CD4-positive, alpha-beta T cell treated with Interleukin-21 for 1 hour (primary cell): Measurements from ENCODE around the gene CCDC102A.

Experiments used
- DNase-seq: peaks from one replicate; pipeline ENCODE4 v3.0.0-alpha.2; 2020

CCDC102A gene

GRCh38 chr16:57476546-57477410 is 59.6 kb downstream of the CCDC102A start:
- no peak for DNase-seq

DNA sequence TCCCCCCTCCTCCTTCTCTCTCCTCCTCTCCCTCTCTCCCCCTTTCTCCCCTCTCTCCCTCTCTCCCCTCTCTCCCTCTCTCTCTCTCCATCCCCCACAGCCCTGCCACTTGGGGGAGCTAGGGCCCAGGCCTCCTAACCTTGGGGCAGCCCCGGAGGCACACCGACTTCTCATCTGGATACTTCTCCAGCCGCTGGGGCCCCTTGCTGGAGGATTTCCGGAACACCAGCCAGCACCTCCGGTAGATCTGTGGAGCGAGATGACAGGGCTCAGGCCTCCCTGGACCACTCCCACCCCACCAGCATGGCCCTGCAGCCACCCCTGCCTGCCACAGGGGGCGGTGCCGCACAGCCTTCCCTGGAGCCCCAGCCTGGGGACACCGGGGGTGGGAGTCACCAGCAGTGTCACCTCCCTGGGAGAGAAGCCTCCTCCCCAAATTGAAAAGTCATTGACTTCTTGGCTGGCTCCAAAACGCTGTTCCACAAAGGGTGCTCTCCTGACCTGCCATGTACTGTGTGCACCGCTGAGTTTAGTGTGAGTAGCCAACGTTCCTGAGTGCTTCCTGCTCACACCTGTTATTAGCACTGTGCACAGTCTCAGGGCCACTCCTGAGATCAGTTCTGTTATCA is 60.5 kb downstream of the CCDC102A start:
- peak; percentile 80 for DNase-seq

DNA sequence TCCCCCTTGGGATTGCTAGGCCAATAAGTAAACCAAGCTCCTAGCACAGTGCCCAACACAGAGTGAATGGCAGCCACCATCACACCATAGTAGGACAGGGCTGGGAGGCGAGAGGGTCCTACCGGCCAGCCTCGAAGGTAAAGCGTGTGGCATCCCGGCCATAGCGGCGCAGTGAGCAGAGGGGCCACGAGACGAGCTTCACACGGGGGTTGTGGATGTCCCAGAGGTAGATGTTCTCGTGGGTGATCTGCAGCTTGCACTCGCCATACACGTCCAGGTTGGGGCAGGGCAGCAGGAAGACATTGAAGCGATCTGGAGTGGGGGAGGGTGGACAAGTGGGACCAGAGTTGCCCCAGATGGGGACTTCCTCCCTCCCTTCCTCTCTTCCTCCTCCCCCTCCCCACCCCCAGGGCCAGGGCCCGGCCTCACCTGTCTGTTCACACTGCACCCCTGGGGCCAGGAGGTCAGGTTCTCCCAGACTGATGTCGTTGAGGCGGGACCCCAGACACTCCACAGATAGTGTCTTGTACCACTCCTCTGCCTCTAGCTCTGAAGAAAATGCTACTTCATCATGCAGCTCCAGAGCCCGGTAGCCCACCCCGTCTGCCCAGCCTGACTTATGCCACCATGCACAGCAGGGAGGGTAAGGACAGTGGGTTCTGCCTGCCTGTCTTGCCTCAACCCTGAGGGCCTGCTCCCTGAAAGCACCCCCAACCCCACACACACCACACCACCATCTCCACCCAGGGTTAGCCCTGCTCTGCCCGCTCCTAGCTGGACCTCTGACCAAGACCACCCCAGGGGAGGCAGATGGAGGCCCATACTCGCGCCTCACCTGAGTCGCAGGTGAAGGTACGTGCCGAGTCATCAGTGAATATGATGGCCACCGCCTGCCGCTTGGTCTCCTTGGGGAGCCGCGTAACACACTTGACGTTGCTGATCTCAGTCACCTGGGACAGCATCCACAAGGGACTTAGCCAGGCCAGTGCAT is 61.4 kb downstream of the CCDC102A start:
- DNase-seq = no peak

DNA sequence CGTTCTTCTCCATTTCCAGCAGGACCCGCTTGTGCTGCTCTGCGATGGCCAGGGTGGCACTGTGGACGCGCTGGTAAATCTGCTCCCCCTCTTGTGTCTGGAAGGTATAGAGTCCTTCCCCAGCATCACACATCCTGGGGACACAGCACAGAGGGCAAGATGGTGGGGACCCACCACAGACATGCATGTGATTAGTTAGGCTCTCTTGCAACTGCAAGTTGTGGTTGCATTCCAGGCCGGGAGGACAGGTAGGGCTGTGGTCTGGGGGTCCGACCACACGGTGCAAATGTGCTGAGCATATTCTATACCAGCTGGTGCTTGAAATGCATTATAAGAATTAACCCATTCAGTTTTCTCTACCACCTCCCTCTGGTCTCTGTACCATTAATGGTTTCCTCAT is 62.5 kb downstream of the CCDC102A start:
- DNase-seq = no peak

DNA sequence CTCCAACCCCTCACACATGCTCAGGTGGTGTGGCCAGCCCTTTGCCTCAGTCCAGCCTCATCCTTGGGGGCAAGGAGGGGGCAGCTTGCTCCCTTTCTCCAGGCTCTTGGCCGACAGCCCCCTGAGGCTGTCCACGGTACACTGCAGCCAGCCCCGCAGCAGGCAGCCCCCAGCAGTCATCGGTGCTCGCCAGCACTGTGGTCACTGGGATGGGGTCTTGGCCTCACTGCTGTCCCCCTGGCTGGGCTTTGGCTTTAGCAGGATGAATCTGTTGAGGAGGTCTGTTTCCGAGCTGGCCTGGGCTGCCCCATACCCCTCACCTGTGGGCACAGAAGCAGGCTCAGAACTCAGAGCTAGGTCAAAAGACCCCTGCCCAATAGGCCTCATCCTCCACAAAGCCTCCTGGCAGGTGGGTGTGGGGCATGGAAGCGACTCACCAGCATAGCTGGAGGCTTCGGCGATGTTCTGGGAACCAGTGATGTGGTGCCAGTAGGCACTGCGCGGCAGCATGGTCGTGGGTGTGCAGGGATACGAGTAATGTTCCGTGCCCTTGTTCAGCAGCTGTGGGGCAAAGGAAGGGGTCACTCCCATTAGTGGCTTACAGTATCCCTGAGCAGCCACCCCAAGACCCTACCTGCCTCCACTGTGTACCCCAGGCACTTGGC is 63.1 kb downstream of the CCDC102A start:
- DNase-seq = no peak

DNA sequence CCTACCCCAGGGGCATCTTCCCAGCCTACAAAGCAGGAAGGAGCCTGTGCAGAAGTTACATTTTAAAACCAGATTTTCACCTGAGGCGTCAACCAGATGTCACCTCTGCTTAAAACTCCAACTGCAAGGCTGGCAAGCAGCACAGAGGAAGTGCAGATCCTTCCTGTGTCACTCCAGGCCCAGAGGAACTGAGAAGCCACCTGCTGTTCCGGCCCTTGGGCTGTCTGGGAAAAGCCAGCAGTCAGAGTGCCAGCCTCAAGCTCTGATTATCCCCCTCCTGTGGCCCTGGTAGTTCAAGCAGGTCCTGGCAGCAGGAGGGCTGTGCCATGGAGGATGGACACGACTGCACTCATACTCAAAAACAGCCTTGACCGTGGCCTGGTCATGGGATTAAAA is 63.7 kb downstream of the CCDC102A start:
- DNase-seq = no peak

DNA sequence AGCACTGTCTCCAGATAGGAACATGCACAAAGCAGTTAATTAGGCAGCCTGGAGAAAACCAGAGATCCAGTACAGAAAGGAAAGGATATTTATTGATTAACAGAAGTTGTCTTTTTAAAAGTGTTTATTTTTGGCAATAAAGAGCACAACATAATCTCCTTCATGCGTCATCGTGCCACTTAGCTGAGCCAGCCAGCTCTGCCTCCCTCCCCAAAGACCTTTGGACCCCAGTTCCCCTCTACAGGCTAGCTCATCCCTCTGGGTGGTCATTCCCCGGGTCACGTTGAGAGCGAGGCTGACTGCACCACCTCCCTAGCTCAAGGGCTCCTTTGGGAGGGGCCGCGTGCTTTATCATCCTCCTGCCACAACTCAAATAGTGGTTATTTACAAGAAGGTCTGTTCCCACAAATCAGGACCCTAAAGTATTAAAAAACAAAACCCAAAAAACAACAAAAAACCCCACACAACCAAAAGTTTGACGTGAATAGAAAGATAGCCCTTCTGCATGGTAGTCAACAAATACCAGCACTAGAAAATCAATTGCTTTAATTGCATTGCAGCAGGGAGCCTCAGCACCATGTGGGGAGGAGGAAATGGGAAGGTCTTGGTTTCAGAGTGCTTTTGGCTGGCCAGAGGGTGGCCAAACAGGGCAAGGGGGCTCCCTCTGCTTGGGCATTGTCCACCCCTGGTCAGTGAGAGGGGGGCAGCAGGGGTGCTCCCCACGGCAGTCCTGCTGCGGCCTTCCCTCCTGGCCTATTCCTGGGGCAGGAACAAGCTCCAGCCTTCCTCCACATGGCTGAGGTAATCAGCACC is 64.3 kb downstream of the CCDC102A start:
- no peak for DNase-seq

DNA sequence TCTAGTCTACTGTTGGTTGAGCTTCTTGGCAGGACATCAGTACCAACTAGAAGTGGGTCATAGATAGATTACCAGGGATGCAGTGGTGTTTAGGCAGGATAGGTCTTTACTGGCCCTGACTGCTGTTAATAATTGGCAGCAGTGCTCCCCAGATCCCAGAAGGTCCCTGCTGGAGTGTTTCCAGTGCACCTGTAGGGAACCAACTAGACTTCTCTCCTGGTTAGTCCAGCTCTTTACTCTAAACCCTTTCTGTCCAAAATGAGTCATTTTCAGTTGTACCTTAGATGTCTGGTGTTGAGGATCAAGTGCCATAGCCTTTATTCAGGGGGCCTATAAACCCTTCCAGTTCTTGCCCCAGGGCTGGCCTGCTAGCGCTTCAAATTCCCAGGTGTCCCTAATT is 65.2 kb downstream of the CCDC102A start:
- DNase-seq = no peak

DNA sequence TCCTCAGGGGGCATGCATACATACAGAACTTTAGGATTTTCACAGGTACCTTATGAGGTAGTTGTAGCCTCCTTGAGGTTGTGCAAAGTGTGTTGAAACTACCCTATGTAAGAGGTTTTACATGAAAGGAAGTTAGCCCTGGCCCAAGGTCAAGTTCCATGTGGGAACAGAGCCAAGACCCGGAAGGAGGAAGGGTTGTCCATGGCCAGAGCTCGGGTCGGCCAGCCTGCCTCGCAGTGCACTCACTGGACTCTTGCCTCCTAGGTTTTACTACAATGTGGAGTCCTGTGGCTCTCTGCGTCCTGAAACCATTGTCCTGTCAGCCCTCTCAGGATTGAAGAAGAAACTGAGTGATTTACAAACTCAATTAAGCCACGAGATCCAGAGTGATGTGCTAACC is 65.7 kb downstream of the CCDC102A start:
- no peak for DNase-seq

- DNase-seq = no peak
Measured at GRCh38 chr16:57469917-57470470, 66.4 kb downstream of the CCDC102A start.

DNA sequence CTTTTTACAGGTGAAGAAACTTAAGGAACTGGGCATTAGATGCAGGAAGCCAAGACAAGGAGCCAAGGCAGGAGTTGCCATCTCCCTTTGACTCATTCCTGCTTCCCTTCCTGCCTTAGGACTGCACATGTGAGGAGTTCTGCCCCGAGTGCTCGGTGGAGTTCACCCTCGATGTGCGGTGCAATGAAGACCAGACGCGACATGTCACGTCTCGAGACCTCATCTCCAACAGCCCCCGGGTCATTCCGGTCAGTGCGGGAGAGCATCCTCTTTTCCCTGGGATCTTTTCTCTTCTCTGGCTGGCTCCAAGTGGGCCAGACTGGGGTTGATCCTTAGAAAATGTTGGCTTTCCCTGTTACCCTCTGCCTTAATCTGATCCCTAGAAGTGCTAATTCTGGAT is 67.3 kb downstream of the CCDC102A start:
- DNase-seq = no peak

DNA sequence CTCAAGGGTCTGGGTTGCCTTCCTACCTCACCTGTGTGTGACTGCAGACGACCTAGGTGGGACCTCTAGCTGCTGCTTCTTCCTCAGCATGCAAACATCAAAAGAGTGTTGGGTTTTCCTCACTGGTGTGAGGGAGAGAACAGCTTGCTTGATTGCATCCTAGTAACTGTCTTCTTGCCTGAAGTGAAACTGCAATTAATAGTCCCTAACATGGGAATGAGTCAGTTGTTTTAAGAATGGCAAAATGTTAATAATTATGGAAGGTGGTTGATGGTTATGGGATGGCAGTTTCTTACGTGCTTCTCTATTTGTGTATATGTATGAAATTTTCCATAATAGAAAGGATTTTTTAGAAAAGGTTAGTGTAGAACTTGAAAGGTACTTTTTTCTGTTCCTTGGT is 68.0 kb downstream of the CCDC102A start:
- DNase-seq = no peak

DNA sequence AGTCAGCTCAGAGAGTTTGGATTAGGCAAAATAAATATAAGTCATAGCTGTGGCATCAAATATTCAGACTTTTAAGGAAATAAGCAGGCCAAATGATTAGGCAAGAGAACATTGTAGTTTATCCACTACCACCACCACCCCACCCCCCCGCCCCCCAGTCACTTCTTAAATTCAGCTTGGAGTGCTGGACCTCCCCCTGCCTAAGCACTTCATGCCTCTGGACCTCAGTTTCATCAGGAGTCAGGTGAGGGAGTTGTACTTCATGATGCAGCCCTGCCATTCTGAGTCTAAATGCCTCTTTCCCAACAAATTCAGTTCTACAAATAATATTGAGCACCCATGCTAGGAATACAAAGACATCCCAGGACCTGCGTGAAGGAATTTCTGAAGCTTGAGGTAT is 71.8 kb downstream of the CCDC102A start:
- no peak for DNase-seq

DNA sequence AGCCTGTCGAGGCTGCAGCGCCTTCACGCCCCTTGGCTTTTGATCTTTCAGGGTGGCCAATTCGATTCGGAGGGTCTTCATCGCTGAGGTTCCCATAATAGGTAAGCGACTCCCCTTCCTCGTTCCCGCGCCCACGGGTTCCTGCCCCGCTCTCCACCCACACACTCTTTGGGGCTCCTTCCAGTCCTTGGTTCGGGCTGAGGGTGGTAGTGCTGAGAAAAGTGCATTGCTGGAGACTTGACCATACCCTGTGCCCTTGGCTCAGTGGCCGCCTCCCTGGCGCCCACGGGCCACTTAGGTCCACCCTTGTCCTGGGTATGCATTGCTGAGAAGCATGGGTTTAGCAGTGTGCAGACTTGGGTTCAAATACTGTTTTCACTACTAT is 73.4 kb downstream of the CCDC102A start:
- DNase-seq = no peak

- peak; percentile 93 for DNase-seq
Measured at GRCh38 chr16:57462209-57462977, 74.0 kb downstream of the CCDC102A start, which contains the start of gene POLR2C. POLR2C (plus strand) TSS chr16:57462679; CDS start chr16:57462725, 46 bp downstream.
